ENCODE measurements around the gene IFITM2.
"Not testable (repeated sequence)": the region's sequence is repeated elsewhere in the genome, so short reads cannot be mapped to it uniquely, and the experiment has no call there.

Gene IFITM2

DNA sequence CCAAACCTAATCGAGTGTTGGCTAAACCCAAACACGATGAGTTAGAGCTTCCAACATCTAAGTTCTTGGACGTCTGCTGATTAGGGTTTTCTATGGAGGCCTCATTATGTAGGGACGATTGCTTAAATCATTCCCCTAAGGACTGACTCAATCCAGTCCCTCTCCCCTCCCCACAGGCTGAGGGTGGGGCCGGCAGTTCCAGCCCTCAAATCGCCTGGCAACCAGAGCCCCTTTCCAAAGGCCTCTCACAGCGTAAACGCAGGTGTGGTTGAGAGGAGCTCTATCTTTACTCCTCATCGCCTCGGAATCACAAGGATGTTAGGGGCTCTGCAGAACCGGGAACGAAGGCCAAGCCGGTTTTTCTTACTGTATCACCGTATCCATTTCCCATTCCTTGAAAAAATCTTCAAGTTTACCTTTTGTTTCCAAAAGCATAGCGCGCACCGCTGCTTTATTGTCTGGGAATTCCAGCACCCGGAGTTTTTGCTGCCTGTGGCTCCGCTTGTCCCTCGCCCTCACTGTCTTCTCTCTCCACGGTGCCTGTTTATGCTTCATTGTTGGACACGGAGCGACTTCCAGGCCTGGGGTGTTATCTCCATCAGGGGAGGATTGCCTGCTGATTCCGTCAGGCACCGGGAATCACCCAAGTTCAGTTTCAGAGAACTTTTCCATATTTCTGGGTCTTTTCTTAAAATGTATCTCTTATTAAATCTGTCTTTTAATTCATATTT lies 26.8 kb downstream of the IFITM2 start:
- no peak for DNase-seq (ENCODE audit: extremely low spot score, insufficient read length, low read depth)
- FAIRE-seq: no peak

DNA sequence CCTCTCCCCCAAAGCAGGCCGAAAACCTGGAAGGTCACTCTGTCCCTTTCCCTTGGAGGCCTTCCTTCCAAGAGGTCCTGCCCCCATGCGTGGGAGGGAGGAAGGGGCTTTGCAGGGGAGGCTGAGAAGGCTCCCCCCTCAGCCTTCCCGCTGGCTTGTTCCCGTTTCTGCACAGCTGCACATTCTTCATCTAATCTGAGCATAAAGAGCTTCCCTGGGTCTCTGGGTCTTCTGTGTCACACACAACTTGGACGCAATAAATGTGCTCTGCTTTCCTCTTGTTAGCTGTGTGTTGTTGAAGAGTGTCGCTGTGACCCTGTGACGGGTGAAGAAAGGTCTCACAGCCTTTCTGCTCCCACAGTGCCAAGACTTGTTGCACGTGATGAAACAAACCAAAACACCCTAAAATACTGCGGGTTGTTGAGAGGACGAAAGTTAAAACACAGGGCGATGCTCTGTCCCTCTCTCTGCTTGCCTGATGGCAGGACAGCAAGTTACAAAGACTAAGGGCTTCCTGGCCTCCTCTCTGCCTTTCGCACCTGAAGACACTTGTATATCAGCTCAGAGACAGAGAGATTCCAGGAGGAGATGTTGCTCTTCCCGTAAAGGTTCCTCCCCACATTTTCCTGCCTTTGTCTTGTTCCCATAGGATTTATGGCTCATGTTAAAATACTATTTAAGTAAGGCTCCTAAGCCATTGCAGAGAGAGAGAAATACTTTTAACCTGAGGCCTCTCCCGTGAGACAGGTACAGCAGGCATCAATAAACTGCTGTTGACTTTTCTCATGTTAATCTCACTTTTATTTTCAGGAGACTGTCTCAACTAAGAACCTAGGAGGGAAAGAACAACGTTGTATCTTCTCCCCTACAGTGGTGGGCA lies 28.4 kb downstream of the IFITM2 start:
- no peak for FAIRE-seq
- DNase-seq (ENCODE audit: extremely low spot score, insufficient read length, low read depth): no peak

DNA sequence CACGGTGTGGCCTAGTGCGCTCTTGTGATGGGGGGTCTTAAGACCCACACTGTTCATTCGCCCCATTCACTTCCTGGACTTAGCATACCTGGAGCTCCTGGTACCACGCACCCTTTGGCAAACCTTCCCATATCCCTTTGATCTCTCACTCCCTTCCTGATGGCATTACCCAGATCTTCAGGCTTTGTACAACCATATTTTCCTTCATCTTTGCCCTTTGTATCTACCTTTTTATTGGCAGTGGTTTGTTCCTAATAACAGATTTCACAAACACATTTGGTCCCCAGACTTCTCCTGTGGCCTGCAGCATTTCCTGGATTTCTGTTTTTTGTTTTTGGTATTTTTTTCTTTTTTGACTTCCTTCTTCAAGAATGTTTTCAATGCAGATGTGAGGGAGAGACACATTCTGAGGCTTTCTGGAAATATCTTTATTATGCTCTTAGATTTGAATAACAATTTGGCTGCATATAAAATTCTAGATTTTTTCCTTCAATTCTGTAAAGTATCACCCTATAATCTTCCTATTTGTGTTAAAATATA lies 29.1 kb downstream of the IFITM2 start:
- FAIRE-seq: no peak
- no peak for DNase-seq (ENCODE audit: extremely low spot score, insufficient read length, low read depth)

DNA sequence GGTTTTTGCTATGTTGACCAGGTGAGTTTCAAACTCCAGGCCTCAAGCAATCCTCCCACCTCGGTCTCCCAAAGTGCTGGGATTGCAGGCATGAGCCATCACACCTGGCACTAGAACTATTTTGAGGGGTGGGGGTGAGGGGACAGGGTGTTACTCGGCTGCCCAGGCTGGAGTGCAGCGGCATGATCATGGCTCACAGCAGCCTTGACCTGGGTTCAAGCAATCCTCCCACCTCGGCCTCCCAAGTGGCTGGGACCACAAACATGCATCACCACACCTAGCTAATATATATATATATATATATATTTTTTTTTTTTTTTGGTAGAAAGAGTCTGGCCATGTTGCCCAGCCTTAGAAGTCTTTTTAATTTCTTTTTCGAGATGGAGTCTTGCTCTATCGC lies 30.1 kb downstream of the IFITM2 start:
- no peak for FAIRE-seq
- DNase-seq (ENCODE audit: extremely low spot score, insufficient read length, low read depth): no peak

DNA sequence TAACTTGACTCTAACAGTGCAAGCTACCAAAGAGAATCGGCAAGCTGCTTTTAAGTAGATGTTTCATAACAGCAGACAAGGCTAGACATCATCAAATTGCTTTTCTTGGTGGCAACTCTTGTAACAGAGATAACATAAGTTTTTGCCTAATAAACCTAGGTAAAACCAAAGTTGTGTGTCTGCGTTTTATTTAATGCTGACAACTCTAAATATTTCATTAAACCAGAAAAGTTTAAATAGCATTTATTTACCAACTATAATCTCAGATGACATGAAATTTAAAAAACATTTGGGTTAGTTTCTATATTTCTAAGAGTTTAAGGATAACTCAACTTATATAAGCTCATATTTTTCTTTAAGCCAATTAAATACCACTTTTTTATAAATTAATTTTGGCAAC lies 32.3 kb downstream of the IFITM2 start:
- no peak for DNase-seq (ENCODE audit: extremely low spot score, insufficient read length, low read depth)
- FAIRE-seq: no peak

DNA sequence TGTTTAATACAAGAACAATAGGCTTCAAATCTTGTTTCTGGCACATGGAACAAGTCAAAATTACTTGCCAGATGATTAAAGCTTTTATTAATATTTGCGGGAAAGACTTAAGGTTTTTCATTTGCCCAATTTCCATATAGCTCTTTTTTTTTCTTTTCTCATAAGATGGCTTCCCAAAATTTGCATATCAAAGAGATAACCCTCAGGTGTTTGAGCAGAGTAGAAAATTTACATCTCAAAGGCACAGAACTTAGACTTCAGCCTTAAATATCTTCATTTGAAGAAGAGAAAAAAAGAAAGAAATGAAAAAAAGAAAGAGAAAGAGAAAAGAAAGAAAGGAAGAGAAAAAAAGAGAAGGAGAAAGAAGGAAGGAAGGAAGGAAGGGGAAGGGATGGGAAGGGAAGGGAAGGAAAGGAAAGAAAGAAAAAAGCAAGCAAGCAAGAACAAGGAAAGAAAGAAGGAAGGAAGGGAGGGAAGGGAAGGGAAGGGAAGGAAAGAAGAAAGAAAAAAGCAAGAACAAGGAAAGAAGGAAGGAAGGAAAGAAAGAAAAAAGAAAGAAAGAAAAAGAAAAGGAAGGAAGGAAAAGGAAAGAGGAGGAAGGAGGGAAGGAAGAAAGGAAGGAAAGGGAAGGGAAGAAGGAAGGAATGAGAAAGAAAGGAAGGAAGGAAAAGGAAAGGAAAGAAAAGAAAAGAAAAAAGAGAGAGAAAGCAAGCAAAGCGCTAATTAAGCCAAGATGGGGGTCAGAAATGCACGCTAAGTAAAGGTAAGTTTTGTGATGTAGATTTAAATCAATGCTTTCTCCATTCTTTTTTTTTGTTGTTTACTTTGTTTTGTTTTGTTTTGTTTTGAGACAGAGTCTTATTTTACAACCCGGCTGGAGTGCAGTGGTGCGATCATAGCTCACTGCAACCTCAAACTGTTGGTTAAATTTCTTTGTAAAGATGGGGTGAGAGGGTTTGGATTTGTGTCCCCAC lies 33.2 kb downstream of the IFITM2 start:
- DNase-seq (ENCODE audit: extremely low spot score, insufficient read length, low read depth) (no peak), FAIRE-seq (peak; percentile 59)

DNA sequence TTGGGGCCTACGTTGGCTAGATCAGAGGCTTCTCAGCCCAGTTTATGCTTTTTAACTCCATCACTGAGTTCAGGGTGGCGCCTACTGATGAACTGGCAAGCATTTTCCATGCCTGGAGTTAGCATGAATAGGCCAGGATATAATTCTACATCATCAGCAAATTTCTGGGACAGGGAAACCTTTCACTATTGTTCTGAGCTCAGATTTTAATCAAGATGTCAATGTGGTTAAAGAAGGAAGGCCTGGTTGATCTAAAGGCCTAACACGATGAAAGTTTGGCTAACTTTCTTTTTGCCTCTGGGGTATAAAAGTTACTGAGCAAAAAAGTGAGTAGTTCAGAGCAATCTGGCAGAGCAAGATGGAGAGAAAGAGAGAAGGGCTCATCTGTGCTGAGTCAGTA lies 34.7 kb downstream of the IFITM2 start:
- no peak for DNase-seq (ENCODE audit: extremely low spot score, insufficient read length, low read depth)
- no peak for FAIRE-seq

DNA sequence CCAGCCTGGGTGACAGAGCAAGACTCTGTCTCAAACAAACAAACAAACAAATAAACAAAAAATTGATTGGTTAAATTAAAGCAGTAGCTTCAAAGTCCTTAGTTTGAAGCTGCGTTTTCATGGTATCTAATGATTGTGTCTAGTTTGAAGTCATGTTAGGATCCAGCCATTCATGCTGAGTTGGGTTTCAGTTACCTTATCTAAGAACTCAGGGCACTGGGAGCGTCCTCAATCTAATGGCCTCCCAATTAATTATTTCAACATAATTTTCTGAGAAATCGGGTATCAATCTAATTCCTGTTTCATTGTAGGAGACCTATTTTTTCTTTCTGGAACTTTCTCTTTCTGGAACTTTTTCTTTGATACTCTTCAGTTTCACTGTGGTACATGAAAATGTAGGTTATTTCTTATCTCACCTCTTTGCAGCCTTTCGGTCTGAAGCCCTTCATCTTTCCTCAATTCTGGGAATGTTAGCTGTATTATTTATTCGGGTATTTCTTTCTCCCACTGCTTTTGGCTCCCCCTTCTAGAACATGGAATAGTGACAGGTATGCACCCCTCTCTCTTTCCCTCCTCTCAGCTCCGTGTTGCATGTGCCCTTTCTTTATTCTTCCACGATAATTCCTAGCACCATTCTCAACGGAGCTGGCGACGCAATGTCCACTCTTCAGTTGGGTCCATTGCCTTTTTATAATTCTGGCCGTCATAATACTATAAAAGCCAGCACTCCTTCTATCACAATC lies 37.4 kb downstream of the IFITM2 start:
- FAIRE-seq: no peak
- DNase-seq (ENCODE audit: extremely low spot score, insufficient read length, low read depth): no peak

DNA sequence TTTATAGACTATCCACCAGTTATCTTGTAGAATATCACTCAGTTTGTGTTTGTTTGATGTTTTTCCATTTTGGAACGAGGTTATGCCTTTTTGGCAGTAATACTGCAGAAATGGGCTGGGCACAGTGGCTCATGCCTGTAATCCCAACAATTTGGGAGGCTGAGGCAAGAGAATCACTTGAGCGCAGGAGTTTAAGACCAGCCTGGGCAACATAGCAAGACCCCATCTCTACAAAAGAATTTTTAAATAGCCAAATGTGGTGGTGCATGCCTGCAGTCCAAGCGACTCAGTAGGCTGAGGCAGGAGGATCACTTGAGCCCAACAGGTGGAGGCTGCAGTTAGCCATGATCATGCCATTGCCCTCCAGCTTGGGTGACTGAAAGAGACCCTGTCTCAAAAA lies 38.9 kb downstream of the IFITM2 start:
- no peak for FAIRE-seq
- DNase-seq (ENCODE audit: extremely low spot score, insufficient read length, low read depth): no peak

DNA sequence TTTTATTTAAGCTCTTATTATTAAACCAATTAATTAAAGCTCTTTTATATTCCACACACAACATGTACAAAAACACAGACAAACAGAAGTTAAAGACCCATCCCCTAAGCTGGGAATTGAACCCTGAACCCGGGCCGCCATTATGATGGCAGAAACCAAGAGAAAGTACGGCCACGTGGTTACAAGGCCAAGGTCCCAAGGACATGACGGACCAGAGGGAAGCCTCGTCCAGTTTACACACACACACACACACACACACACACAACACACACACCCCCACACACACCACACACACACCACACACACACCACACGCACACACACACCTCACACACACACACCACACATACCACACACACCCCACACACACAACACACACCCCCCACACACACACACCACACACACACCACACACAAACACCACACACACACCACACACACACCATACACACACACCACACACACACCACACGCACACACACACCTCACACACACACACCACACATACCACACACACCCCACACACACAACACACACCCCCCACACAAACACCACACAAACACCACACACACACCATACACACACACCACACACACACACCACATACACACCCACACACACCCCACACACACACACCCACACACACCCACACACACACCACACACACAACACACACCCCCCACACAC lies 41.8 kb downstream of the IFITM2 start:
- not testable (repeated sequence) for DNase-seq (ENCODE audit: extremely low spot score, insufficient read length, low read depth)
- peak; percentile 47 for FAIRE-seq

DNA sequence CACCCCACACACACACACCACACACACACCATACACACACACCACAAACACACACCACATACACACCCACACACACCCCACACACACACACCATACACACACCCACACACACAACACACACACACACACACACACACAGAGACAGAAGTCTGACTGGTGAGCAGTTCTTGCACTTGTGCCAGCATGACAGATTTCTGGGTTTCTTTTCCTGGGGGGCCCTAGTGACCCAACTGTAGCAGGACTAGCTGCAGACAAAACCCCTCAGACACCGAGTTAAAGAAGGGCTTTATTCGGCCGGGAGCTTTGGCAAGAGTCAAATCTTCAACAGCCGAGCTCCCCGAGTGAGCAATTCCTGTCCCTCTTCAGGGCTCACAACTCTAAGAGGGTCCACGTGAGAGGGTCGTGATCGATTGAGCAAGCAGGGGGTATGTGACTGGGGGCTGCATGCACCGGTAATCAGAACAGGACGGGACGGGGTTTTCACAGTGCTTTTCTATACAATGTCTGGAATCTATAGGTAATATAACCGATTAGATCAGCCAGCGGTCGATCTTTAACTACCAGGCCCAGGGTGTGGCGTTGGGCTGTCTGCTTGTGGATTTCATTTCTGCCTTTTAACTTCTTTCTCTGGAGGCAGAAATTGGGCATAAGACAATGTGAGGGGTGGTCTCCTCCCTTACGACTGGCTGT lies 42.6 kb downstream of the IFITM2 start:
- not testable (repeated sequence) for DNase-seq (ENCODE audit: extremely low spot score, insufficient read length, low read depth); FAIRE-seq

DNA sequence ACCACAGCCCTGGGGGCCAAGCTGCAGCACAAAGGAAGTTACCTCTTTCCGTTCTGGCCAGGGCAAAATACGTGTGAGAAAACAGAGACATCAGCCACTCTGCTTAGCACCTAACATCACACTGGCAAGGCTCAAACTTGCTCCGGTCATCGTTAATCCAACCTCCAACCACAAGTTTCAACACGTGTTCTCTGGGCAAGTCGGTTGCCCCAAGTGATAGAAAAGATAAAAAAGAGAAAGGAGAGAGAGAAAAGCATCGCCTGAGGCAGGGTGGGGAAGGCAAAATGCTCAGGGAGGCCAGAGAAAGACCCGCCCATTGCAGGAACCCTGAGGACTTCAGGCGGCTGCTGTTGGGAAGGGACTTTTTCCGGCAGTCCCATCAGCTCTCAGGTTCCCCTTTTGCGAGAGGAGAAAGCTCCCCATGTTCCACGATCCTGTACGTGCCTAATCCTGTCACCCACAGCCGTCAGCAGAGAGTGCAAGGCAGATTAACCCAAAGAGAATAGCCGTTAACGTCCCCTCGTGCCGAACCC lies 43.2 kb downstream of the IFITM2 start:
- DNase-seq (ENCODE audit: extremely low spot score, insufficient read length, low read depth): no peak
- peak; percentile 86 for FAIRE-seq

DNA sequence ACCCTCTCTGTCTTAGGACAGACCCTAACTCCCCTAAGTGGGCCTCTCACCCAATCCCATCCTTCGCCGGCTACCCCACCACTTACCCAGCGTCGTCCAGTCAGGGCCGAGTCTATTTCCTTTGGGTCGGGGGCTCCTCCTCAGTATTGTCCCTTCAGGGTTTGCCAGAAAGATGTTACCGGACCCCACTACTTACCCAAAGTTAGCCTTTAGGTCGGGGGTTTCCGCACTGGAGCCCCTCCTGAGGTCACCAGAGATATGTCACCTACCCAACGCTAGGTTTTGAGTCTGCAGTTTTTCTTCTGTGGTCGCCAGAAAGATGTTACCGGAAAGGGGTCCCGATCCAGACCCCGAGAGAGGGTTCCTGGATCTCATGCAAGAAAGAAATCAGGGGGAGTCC lies 43.8 kb downstream of the IFITM2 start:
- DNase-seq (ENCODE audit: extremely low spot score, insufficient read length, low read depth) (no peak), FAIRE-seq (no peak)

DNA sequence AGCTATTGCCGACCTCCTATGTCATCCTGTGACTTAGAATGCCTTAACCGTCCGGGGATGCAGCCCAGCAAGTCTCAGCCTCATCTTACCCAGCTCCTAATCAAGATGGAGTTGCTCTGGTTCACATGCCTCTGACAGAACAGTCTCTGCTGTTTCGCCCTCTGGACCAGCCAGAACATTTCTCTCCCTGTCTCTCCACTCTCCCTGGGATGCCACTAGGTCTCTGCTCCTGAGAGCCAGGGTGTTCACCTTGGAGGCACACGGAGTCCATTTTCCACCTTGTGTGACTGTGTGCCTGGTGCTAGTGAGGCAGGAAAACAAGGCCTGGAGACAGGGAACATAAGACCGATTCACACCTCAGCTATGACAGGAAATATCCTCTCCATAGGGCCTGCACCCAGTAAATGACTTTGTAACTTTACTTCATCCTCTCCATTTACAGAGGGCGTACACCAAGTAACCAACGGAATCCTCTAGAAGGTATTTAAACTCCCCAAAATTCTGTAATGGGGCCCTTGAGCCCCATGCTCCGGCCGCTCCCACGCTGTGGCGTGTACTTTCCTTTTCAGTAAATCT lies 44.9 kb downstream of the IFITM2 start:
- FAIRE-seq (no peak), DNase-seq (ENCODE audit: extremely low spot score, insufficient read length, low read depth) (no peak)

DNA sequence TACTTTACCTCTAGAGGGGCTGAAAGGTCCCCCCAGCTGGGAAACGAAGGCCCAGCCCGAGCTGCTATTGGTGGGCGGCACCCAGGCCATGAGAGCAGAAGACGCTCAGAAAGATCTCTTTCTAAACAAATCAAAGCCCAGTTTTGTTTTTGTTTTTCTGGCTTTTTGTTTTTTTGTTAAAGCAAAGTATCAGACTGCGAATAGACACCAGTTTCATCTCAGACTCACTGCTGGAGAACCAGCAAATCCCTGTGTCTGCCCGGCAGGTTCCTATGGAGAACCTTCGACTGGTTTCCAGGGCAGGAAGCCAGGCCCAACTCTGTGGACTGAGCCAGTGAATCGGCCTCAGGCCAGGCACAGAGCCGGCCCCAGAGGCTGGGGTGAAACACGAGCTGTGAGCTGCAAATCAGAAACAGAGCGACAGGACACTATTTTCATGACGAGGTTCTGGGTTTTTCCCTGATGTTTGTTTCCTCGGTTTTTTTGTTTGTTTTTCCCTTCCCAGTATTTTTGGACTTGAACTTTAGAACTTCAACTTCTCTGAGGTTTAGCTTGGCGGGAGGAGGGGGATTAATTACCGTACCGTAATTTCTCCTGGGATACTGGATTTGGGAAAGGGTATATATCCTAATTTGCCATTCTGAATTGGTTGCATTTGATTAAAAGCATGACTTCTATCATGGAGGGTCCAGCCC lies 45.7 kb downstream of the IFITM2 start:
- FAIRE-seq (no peak), DNase-seq (ENCODE audit: extremely low spot score, insufficient read length, low read depth) (no peak)

DNA sequence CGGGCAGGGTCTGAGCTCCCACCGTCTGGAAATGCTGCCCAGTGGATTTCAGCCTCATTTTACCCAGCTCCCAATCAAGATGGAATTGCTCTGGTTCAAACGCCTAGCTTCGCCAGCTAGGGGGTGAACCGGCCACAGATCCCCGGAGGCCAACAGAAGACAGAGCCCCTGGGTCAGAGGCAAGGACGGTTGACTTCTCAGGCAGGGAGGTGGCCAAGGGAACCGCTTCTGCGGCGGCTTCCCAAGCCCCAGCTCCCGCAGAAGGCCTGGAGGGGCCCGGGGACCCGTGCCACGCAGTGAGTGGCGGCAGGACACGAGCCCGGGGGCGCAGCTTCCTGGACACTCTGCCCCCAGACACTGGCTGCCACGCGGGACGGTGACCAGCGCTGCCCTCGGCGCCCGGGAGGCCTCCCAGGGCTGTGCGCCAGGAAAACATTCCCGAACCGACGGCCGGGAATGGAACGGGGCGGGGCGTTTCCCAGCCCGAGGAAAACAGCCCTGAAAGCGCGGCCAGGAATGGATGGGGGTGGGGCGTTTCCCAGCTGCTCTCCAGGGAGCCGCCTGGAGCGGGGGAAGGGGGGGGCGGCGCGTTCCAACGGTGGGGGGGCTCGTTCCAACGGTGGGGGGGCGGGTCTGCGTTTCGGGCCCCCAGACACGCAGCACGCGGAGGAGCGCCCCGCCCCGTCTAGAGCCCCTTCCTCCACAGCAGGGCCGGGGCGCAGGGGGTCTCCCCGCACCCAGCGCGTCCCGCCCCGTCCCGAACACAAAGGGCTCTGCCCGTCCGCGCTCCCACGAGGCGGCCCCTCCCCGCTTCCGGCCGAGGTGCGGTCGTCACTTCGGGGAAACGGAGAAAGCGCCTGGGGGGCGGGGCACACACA lies 48.2 kb downstream of the IFITM2 start:
- FAIRE-seq (peak; percentile 39), DNase-seq (ENCODE audit: extremely low spot score, insufficient read length, low read depth) (peak; percentile 75)

Data from GM18507 (cell line).